Measurements from ENCODE around the gene PREX1. TPM values are rescaled to one million over a fixed set of nuclear protein-coding genes. Genes with fewer than 3 reads are reported as not detected.
"Not testable (repeated sequence)": the region's sequence is repeated elsewhere in the genome, so short reads cannot be mapped to it uniquely, and the experiment has no call there.

Gene PREX1
- total RNA-seq, 3 donors from 2014 or later: 28.8 to 31.4 (median 29.5) TPM

- no peak overlapping the region for H3K4me3 Mint-ChIP-seq
- no peak for DNase-seq
- no peaks in the 10 kb centered on the region for H3K36me3 Mint-ChIP-seq (ENCODE audit: insufficient read depth)
- no peaks in the 10 kb centered on the region for H3K9me3 Mint-ChIP-seq
- peaks cover 4% of the 10 kb centered on the region for H3K27me3 Mint-ChIP-seq (ENCODE audit: low read depth)
- no peak for ATAC-seq
- H3K4me1 Mint-ChIP-seq (ENCODE audit: low read depth): no peaks in the 10 kb centered on the region
Measured at GRCh38 chr20:48599106-48599747, 228.6 kb downstream of the PREX1 start.

- ATAC-seq; H3K4me1 Mint-ChIP-seq (ENCODE audit: low read depth); H3K27me3 Mint-ChIP-seq (ENCODE audit: low read depth); DNase-seq; H3K36me3 Mint-ChIP-seq (ENCODE audit: insufficient read depth); H3K9me3 Mint-ChIP-seq; H3K4me3 Mint-ChIP-seq: not testable (repeated sequence)
Measured at GRCh38 chr20:48598303-48598941, 229.4 kb downstream of the PREX1 start.

- H3K9me3 Mint-ChIP-seq: no peaks in the 10 kb centered on the region
- ATAC-seq: no peak
- H3K4me1 Mint-ChIP-seq (ENCODE audit: low read depth): no peaks in the 10 kb centered on the region
- H3K4me3 Mint-ChIP-seq: no peak overlapping the region
- no peaks in the 10 kb centered on the region for H3K36me3 Mint-ChIP-seq (ENCODE audit: insufficient read depth)
- DNase-seq: no peak
- peaks cover 4% of the 10 kb centered on the region for H3K27me3 Mint-ChIP-seq (ENCODE audit: low read depth)
Measured at GRCh38 chr20:48597521-48598302, 230.1 kb downstream of the PREX1 start.

GRCh38 chr20:48596334-48596898 lies 231.4 kb downstream of the PREX1 start:
- peaks cover 4% of the 10 kb centered on the region for H3K27me3 Mint-ChIP-seq (ENCODE audit: low read depth)
- no peak for DNase-seq
- H3K4me1 Mint-ChIP-seq (ENCODE audit: low read depth): no peaks in the 10 kb centered on the region
- no peak for ATAC-seq
- H3K9me3 Mint-ChIP-seq: no peaks in the 10 kb centered on the region
- no peaks in the 10 kb centered on the region for H3K36me3 Mint-ChIP-seq (ENCODE audit: insufficient read depth)
- H3K4me3 Mint-ChIP-seq: no peak overlapping the region

- Mint-ChIP-seq H3K36me3 (ENCODE audit: insufficient read depth) (no peaks in the 10 kb centered on the region), H3K4me1 (ENCODE audit: low read depth) (no peaks in the 10 kb centered on the region), H3K9me3 (no peaks in the 10 kb centered on the region), H3K27me3 (ENCODE audit: low read depth) (peaks cover 4% of the 10 kb centered on the region), H3K4me3 (no peak overlapping the region)
- no peak for ATAC-seq
- DNase-seq: no peak
Measured at GRCh38 chr20:48595495-48596333, 232.1 kb downstream of the PREX1 start.

GRCh38 chr20:48594533-48594932 lies 233.3 kb downstream of the PREX1 start:
- Mint-ChIP-seq H3K9me3 (no peaks in the 10 kb centered on the region), H3K27me3 (ENCODE audit: low read depth) (peaks cover 3% of the 10 kb centered on the region), H3K4me3 (no peak overlapping the region), H3K36me3 (ENCODE audit: insufficient read depth) (no peaks in the 10 kb centered on the region), H3K4me1 (ENCODE audit: low read depth) (no peaks in the 10 kb centered on the region)
- DNase-seq (no peak), ATAC-seq (no peak)

GRCh38 chr20:48592107-48592940 lies 235.5 kb downstream of the PREX1 start:
- H3K36me3 Mint-ChIP-seq (ENCODE audit: insufficient read depth): no peaks in the 10 kb centered on the region

GRCh38 chr20:48586730-48587129 lies 241.1 kb downstream of the PREX1 start:
- no peaks in the 10 kb centered on the region for H3K4me1 Mint-ChIP-seq (ENCODE audit: low read depth)
- H3K9me3 Mint-ChIP-seq: no peaks in the 10 kb centered on the region
- no peak for DNase-seq
- no peak overlapping the region for H3K4me3 Mint-ChIP-seq
- peaks cover 28% of the 10 kb centered on the region for H3K27me3 Mint-ChIP-seq (ENCODE audit: low read depth)
- no peak for ATAC-seq
- H3K36me3 Mint-ChIP-seq (ENCODE audit: insufficient read depth): no peaks in the 10 kb centered on the region

More at GRCh38 chr20:48592107-48592940, 235.5 kb downstream of the PREX1 start:
- Mint-ChIP-seq H3K4me3 (no peak overlapping the region), H3K27me3 (ENCODE audit: low read depth) (peaks cover 7% of the 10 kb centered on the region), H3K9me3 (no peaks in the 10 kb centered on the region), H3K4me1 (ENCODE audit: low read depth) (no peaks in the 10 kb centered on the region)
- ATAC-seq (no peak), DNase-seq (no peak)

- no peak overlapping the region for H3K4me3 Mint-ChIP-seq
- H3K27me3 Mint-ChIP-seq (ENCODE audit: low read depth): peaks cover 34% of the 10 kb centered on the region
- ATAC-seq (no peak), DNase-seq (no peak)
- no peaks in the 10 kb centered on the region for H3K36me3 Mint-ChIP-seq (ENCODE audit: insufficient read depth)
- no peaks in the 10 kb centered on the region for H3K9me3 Mint-ChIP-seq
- H3K4me1 Mint-ChIP-seq (ENCODE audit: low read depth): no peaks in the 10 kb centered on the region
Measured at GRCh38 chr20:48585061-48585870, 242.5 kb downstream of the PREX1 start.

GRCh38 chr20:48584391-48585060 lies 243.3 kb downstream of the PREX1 start:
- ATAC-seq (no peak), DNase-seq (no peak)
- no peaks in the 10 kb centered on the region for H3K4me1 Mint-ChIP-seq (ENCODE audit: low read depth)

GRCh38 chr20:48583801-48584200 lies 244.0 kb downstream of the PREX1 start:
- no peaks in the 10 kb centered on the region for H3K9me3 Mint-ChIP-seq
- ATAC-seq: no peak
- no peak overlapping the region for H3K4me3 Mint-ChIP-seq
- H3K4me1 Mint-ChIP-seq (ENCODE audit: low read depth): no peaks in the 10 kb centered on the region
- H3K27me3 Mint-ChIP-seq (ENCODE audit: low read depth): peaks cover 36% of the 10 kb centered on the region
- no peaks in the 10 kb centered on the region for H3K36me3 Mint-ChIP-seq (ENCODE audit: insufficient read depth)
- no peak for DNase-seq

More at GRCh38 chr20:48584391-48585060, 243.3 kb downstream of the PREX1 start:
- H3K4me3 Mint-ChIP-seq: no peak overlapping the region
- no peaks in the 10 kb centered on the region for H3K36me3 Mint-ChIP-seq (ENCODE audit: insufficient read depth)
- peaks cover 34% of the 10 kb centered on the region for H3K27me3 Mint-ChIP-seq (ENCODE audit: low read depth)
- no peaks in the 10 kb centered on the region for H3K9me3 Mint-ChIP-seq

- no peak for DNase-seq
- Mint-ChIP-seq H3K4me1 (ENCODE audit: low read depth) (no peaks in the 10 kb centered on the region), H3K4me3 (no peak overlapping the region), H3K27me3 (ENCODE audit: low read depth) (peaks cover 34% of the 10 kb centered on the region), H3K9me3 (no peaks in the 10 kb centered on the region), H3K36me3 (ENCODE audit: insufficient read depth) (no peaks in the 10 kb centered on the region)
- ATAC-seq: no peak
Measured at GRCh38 chr20:48583171-48583570, 244.6 kb downstream of the PREX1 start.

Measured in activated T-cell treated with anti-CD3 and anti-CD28 coated beads, Interleukin-2, amount 50 U/mL, for 4 hours (primary cell).